Calu3 (cell line): ENCODE results near the gene SBF1. TPM values are rescaled to one million over a fixed set of nuclear protein-coding genes. Genes with fewer than 3 reads are reported as not detected.

ENCODE experiments used
- BruUV-seq: library from RNA; stranded (reverse); fragments of 400-500 nt; replicated peaks from 2 replicates; lab custom pipeline; 2021; lab: Mats Ljungman, UMichigan
- CTCF ChIA-PET: fragments of 300-600 bp; sonication (Branson Sonifier 250); formaldehyde crosslinking; loops from one replicate; lab custom pipeline; 2022; ENCODE audit warnings: antibody characterized with exemption; lab: Charles Lee
- DNase-seq: peaks from one replicate; pipeline ENCODE4 v3.0.0; 2022
- H3K27ac Mint-ChIP-seq: one replicate; pipeline ENCODE4 v1.8.0; 2022; ENCODE audit warnings: mixed read lengths; ENCODE audit not compliant: unreplicated experiment
- H3K27me3 Mint-ChIP-seq: one replicate; pipeline ENCODE4 v1.8.0; 2022; ENCODE audit warnings: mixed read lengths; ENCODE audit not compliant: unreplicated experiment
- H3K36me3 Mint-ChIP-seq: one replicate; pipeline ENCODE4 v1.8.0; 2022; ENCODE audit warnings: mild to moderate bottlenecking, moderate library complexity, mixed read lengths; ENCODE audit not compliant: insufficient read depth, unreplicated experiment
- H3K4me1 Mint-ChIP-seq: one replicate; pipeline ENCODE4 v1.8.0; 2022; ENCODE audit warnings: mild to moderate bottlenecking, low read depth, mixed read lengths; ENCODE audit not compliant: unreplicated experiment
- H3K4me3 Mint-ChIP-seq: one replicate; pipeline ENCODE4 v1.8.0; 2022; ENCODE audit warnings: mild to moderate bottlenecking, low read depth, moderate library complexity, mixed read lengths; ENCODE audit not compliant: unreplicated experiment
- H3K9me3 Mint-ChIP-seq: one replicate; pipeline ENCODE4 v1.8.0; 2022; ENCODE audit warnings: low read depth, mixed read lengths; ENCODE audit not compliant: unreplicated experiment
- intact Hi-C: fragments of 100-400 bp; cut with micrococcal nuclease; formaldehyde crosslinking; loops from one replicate; pipeline ENCODE4 v1.10.0; 2022; ENCODE audit not compliant: unreplicated experiment
- total RNA-seq: library from RNA; stranded (reverse); gene quantifications from 2 replicates; pipeline ENCODE4 v1.2.3, GENCODE V29; 2022
- TF ChIP-seq, protein P1 (sequence below): fragments of 200-600 bp; IDR thresholded peaks from one replicate; pipeline ENCODE4 v1.8.0; 2022; ENCODE audit warnings: antibody characterized with exemption; ENCODE audit not compliant: unreplicated experiment

Gene SBF1
- total RNA-seq, 1 experiment from 2014 or later = 104 TPM

- CTCF ChIA-PET = interaction anchor here (0.6 to 2.1 kb wide), 8 partner anchors 9 to 253 kb away, joined by 3 to 13 read pairs (median 4); partner anchors contain the start of genes SCO2 and SYCE3
Measured at GRCh38 chr22:50507421-50507990, 32.7 kb upstream of the SBF1 start, which contains the start of gene LMF2. TSS of gene LMF2 (minus strand) at chr22:50507702. CDS start at chr22:50507675, 27 bp downstream.

GRCh38 chr22:50506611-50507420, 32.0 kb upstream of the SBF1 start:
- peaks cover 52% of the 10 kb centered on the region for H3K36me3 Mint-ChIP-seq
- intact Hi-C loops = no loop called here
- H3K4me1 Mint-ChIP-seq = peaks cover 17% of the 10 kb centered on the region
- H3K27me3 Mint-ChIP-seq = no peaks in the 10 kb centered on the region
- no peaks in the 10 kb centered on the region for H3K9me3 Mint-ChIP-seq
- H3K4me3 Mint-ChIP-seq = peak overlapping the region; percentile 91
- DNase-seq = no peak
- CTCF ChIA-PET = interaction anchor here (1.0 kb wide), 1 partner anchor 10 kb away, joined by 5 read pairs; no protein-coding TSS in a partner anchor
- H3K27ac Mint-ChIP-seq = peak overlapping the region; percentile 91
- TF ChIP-seq, protein P1, sequence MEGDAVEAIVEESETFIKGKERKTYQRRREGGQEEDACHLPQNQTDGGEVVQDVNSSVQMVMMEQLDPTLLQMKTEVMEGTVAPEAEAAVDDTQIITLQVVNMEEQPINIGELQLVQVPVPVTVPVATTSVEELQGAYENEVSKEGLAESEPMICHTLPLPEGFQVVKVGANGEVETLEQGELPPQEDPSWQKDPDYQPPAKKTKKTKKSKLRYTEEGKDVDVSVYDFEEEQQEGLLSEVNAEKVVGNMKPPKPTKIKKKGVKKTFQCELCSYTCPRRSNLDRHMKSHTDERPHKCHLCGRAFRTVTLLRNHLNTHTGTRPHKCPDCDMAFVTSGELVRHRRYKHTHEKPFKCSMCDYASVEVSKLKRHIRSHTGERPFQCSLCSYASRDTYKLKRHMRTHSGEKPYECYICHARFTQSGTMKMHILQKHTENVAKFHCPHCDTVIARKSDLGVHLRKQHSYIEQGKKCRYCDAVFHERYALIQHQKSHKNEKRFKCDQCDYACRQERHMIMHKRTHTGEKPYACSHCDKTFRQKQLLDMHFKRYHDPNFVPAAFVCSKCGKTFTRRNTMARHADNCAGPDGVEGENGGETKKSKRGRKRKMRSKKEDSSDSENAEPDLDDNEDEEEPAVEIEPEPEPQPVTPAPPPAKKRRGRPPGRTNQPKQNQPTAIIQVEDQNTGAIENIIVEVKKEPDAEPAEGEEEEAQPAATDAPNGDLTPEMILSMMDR = no peak
- BruUV-seq = TSS peak; percentile 35

More at GRCh38 chr22:50507421-50507990, 32.7 kb upstream of the SBF1 start, which contains the start of gene LMF2:
- peak within 1 kb of the TSS; percentile 91 for H3K27ac Mint-ChIP-seq
- peak within 1 kb of the TSS; percentile 91 for H3K4me3 Mint-ChIP-seq
- no peaks in the 10 kb centered on the region for H3K27me3 Mint-ChIP-seq
- intact Hi-C loops = no loop called here
- BruUV-seq = no TSS peak
- H3K9me3 Mint-ChIP-seq = no peaks in the 10 kb centered on the region
- TF ChIP-seq, protein P1 = no peak
- peaks cover 17% of the 10 kb centered on the region for H3K4me1 Mint-ChIP-seq
- DNase-seq = peak; percentile 91
- H3K36me3 Mint-ChIP-seq = peaks cover 52% of the 10 kb centered on the region

DNA sequence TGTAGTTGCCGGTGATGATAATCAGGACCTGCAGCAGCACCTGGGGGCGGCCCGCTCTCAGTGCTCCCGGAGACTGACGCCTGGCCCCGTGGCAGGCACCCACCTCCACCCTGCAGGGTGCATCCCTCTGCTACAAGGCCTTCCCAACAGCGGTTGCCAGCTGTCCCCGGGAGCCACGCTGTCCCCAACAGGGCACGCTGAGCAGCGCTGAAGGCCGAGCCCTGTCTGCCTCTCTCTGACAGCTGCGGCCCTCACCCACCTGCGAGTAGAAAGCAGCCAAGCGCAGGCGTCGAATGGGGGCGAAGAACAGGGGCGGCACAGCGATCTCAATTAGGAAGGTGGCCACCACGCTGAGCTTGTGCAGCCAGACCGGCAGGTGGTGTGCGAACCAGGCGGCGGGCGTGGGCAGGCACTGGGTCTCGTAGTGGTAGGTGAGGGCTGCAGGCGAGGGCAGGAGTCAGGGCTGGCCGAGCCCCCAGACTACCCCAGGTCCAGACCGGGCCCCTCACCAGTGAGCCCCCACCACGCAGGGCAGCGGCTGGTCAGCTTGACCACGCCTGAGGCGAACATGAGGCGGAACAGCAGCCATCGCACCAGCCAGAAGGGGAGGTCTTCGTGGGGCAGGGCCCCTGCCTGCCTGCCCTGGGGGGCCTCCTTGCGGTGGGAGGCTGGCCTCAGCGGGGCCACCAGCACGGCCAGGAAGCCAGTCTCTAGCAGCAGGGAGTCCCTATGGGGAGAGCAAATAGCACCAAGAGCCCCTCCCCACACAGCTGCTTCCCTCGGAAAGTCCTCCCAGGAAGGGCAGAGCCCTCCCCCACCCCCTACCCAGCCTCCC, 31.2 kb upstream of the SBF1 start:
- Mint-ChIP-seq H3K9me3 (no peaks in the 10 kb centered on the region), H3K27ac (no peak overlapping the region), H3K4me1 (peaks cover 17% of the 10 kb centered on the region), H3K27me3 (no peaks in the 10 kb centered on the region), H3K36me3 (peaks cover 47% of the 10 kb centered on the region), H3K4me3 (peak overlapping the region; percentile 91)
- TF ChIP-seq, protein P1 = no peak
- CTCF ChIA-PET = interaction anchor here (1.0 kb wide), 1 partner anchor 9 kb away, joined by 5 read pairs; no protein-coding TSS in a partner anchor
- intact Hi-C loops = no loop called here
- no TSS peak for BruUV-seq
- no peak for DNase-seq

GRCh38 chr22:50505276-50505775, 30.5 kb upstream of the SBF1 start:
- Mint-ChIP-seq H3K36me3 (peaks cover 47% of the 10 kb centered on the region), H3K27me3 (no peaks in the 10 kb centered on the region), H3K27ac (no peak overlapping the region), H3K9me3 (no peaks in the 10 kb centered on the region), H3K4me3 (no peak overlapping the region), H3K4me1 (peaks cover 17% of the 10 kb centered on the region)
- intact Hi-C loops = no loop called here
- TF ChIP-seq, protein P1 = no peak
- no peak for DNase-seq
- BruUV-seq = no TSS peak
- CTCF ChIA-PET = no interaction called here
